Stomach (tissue), 4 donors: ENCODE results near the gene COBL.

Experiments used
- CTCF ChIP-seq, 7 experiments: fragments of 450-650 bp in 4 of 7; fragments of 200-600 bp in 3 of 7; sonication (generic) in 3 of 7; IDR thresholded peaks; one replicate each; pipeline ENCODE4 v1.5.1; 2016 to 2019; ENCODE audit warnings: antibody characterized with exemption in 7 of 7, control low read depth in 2 of 7, mild to moderate bottlenecking in 1 of 7
- EP300 ChIP-seq: sonication (generic); formaldehyde crosslinking; IDR thresholded peaks from one replicate; pipeline ENCODE4 v1.6.1; 2017; ENCODE audit warnings: antibody characterized with exemption
- POLR2A ChIP-seq, 4 donors: fragments of 450-650 bp; IDR thresholded peaks; one replicate each; pipeline ENCODE4 v1.6.1; 2016; ENCODE audit warnings: antibody characterized with exemption in 4 of 4, control low read depth in 2 of 4, mild to moderate bottlenecking in 1 of 4, moderate library complexity in 1 of 4
- POLR2AphosphoS5 ChIP-seq, 3 donors: sonication (generic); formaldehyde crosslinking; IDR thresholded peaks; one replicate each; pipeline ENCODE4 v1.6.1; 2016; ENCODE audit warnings: antibody characterized with exemption in 3 of 3

GRCh38 chr7:51021906-51022570 is 294.6 kb downstream of the COBL start:
- TF ChIP-seq POLR2A (IDR thresholded peaks at IDR 0.05) (no peak), CTCF (IDR thresholded peaks at IDR 0.05) (no peak), EP300 (no peak), POLR2AphosphoS5 (IDR thresholded peaks at IDR 0.05) (no peak)
